IPS-15b (cell line): ENCODE results near the gene ANKMY2.
"Not testable (repeated sequence)": the region's sequence is repeated elsewhere in the genome, so short reads cannot be mapped to it uniquely, and the experiment has no call there.

ENCODE experiments used
- H3K27me3 ChIP-seq: one replicate; pipeline ENCODE4 v1.6.1; 2013; ENCODE audit warnings: low read length; ENCODE audit not compliant: control insufficient read depth, insufficient read depth
- H3K36me3 ChIP-seq: one replicate; pipeline ENCODE4 v1.6.1; 2013; ENCODE audit warnings: low read length; ENCODE audit not compliant: control insufficient read depth, insufficient read depth
- H3K4me1 ChIP-seq: one replicate; pipeline ENCODE4 v1.6.1; 2013; ENCODE audit warnings: mild to moderate bottlenecking, low read length; ENCODE audit not compliant: control insufficient read depth, insufficient read depth
- H3K4me3 ChIP-seq: one replicate; pipeline ENCODE4 v1.5.1; 2013; ENCODE audit warnings: low read depth, low read length
- H3K9ac ChIP-seq: one replicate; pipeline ENCODE4 v1.6.1; 2013; ENCODE audit warnings: low read depth, mild to moderate bottlenecking, low read length
- H3K9me3 ChIP-seq: one replicate; pipeline ENCODE4 v1.6.1; 2013; ENCODE audit warnings: mild to moderate bottlenecking, low read length; ENCODE audit not compliant: control insufficient read depth, insufficient read depth

ANKMY2 gene

GRCh38 chr7:16609842-16610450 is 35.6 kb downstream of the ANKMY2 start:
- Histone ChIP-seq H3K9me3 (no peaks in the 10 kb centered on the region), H3K4me1 (no peaks in the 10 kb centered on the region), H3K36me3 (no peaks in the 10 kb centered on the region), H3K27me3 (no peaks in the 10 kb centered on the region), H3K9ac (no peak overlapping the region), H3K4me3 (no peak overlapping the region)

GRCh38 chr7:16606704-16607103 is 38.9 kb downstream of the ANKMY2 start:
- Histone ChIP-seq H3K9me3 (no peaks in the 10 kb centered on the region), H3K36me3 (no peaks in the 10 kb centered on the region), H3K4me1 (no peaks in the 10 kb centered on the region), H3K27me3 (no peaks in the 10 kb centered on the region), H3K4me3 (no peak overlapping the region), H3K9ac (no peak overlapping the region)

- Histone ChIP-seq H3K4me1 (no peaks in the 10 kb centered on the region), H3K27me3 (no peaks in the 10 kb centered on the region), H3K9me3 (no peaks in the 10 kb centered on the region), H3K4me3 (no peak overlapping the region), H3K9ac (no peak overlapping the region), H3K36me3 (no peaks in the 10 kb centered on the region)
These were observed 41.5 kb downstream of the ANKMY2 start for GRCh38 chr7:16604054-16604453.

GRCh38 chr7:16603633-16604032 is 41.9 kb downstream of the ANKMY2 start:
- H3K27me3 ChIP-seq = no peaks in the 10 kb centered on the region
- no peaks in the 10 kb centered on the region for H3K4me1 ChIP-seq
- H3K4me3 ChIP-seq = no peak overlapping the region
- no peak overlapping the region for H3K9ac ChIP-seq
- no peaks in the 10 kb centered on the region for H3K9me3 ChIP-seq
- no peaks in the 10 kb centered on the region for H3K36me3 ChIP-seq

- Histone ChIP-seq H3K4me3 (no peak overlapping the region), H3K36me3 (no peaks in the 10 kb centered on the region), H3K9ac (no peak overlapping the region), H3K4me1 (peaks cover 8% of the 10 kb centered on the region), H3K9me3 (no peaks in the 10 kb centered on the region), H3K27me3 (no peaks in the 10 kb centered on the region)
These were observed 45.7 kb downstream of the ANKMY2 start for GRCh38 chr7:16599860-16600259.

GRCh38 chr7:16598015-16598414 is 47.5 kb downstream of the ANKMY2 start:
- no peaks in the 10 kb centered on the region for H3K27me3 ChIP-seq
- H3K36me3 ChIP-seq = no peaks in the 10 kb centered on the region
- no peaks in the 10 kb centered on the region for H3K9me3 ChIP-seq
- no peak overlapping the region for H3K4me3 ChIP-seq
- H3K4me1 ChIP-seq = peaks cover 8% of the 10 kb centered on the region
- H3K9ac ChIP-seq = no peak overlapping the region

- H3K9ac ChIP-seq, H3K36me3 ChIP-seq, H3K4me1 ChIP-seq, H3K9me3 ChIP-seq, H3K4me3 ChIP-seq, H3K27me3 ChIP-seq: not testable (repeated sequence)
These were observed 50.0 kb downstream of the ANKMY2 start for GRCh38 chr7:16595596-16595995.

- H3K36me3 ChIP-seq = no peaks in the 10 kb centered on the region
- no peaks in the 10 kb centered on the region for H3K9me3 ChIP-seq
- peaks cover 8% of the 10 kb centered on the region for H3K4me1 ChIP-seq
- H3K27me3 ChIP-seq = no peaks in the 10 kb centered on the region
- no peak overlapping the region for H3K4me3 ChIP-seq
- no peak overlapping the region for H3K9ac ChIP-seq
These were observed 50.9 kb downstream of the ANKMY2 start for GRCh38 chr7:16594676-16595075.

- peaks cover 8% of the 10 kb centered on the region for H3K4me1 ChIP-seq
- H3K4me3 ChIP-seq = no peak overlapping the region
- no peaks in the 10 kb centered on the region for H3K9me3 ChIP-seq
- H3K36me3 ChIP-seq = no peaks in the 10 kb centered on the region
- no peaks in the 10 kb centered on the region for H3K27me3 ChIP-seq
- no peak overlapping the region for H3K9ac ChIP-seq
These were observed 51.5 kb downstream of the ANKMY2 start for GRCh38 chr7:16594061-16594460.

- no peak overlapping the region for H3K9ac ChIP-seq
- no peaks in the 10 kb centered on the region for H3K27me3 ChIP-seq
- H3K36me3 ChIP-seq = no peaks in the 10 kb centered on the region
- H3K4me3 ChIP-seq = no peak overlapping the region
- no peaks in the 10 kb centered on the region for H3K9me3 ChIP-seq
- no peaks in the 10 kb centered on the region for H3K4me1 ChIP-seq
These were observed 53.2 kb downstream of the ANKMY2 start for GRCh38 chr7:16592395-16592794.

GRCh38 chr7:16590424-16590823 is 55.1 kb downstream of the ANKMY2 start:
- Histone ChIP-seq H3K9ac (no peak overlapping the region), H3K36me3 (no peaks in the 10 kb centered on the region), H3K27me3 (no peaks in the 10 kb centered on the region), H3K4me3 (no peak overlapping the region), H3K4me1 (no peaks in the 10 kb centered on the region), H3K9me3 (no peaks in the 10 kb centered on the region)

- Histone ChIP-seq H3K4me3 (no peak overlapping the region), H3K9ac (no peak overlapping the region), H3K4me1 (no peaks in the 10 kb centered on the region), H3K9me3 (no peaks in the 10 kb centered on the region), H3K27me3 (no peaks in the 10 kb centered on the region), H3K36me3 (no peaks in the 10 kb centered on the region)
These were observed 55.7 kb downstream of the ANKMY2 start for GRCh38 chr7:16589881-16590280.
